ENCODE results near the gene GRIA1. TPM values are rescaled to one million over a fixed set of nuclear protein-coding genes. Genes with fewer than 3 reads are reported as not detected.

The GRIA1 gene
- total RNA-seq, 3 donors from 2014 or later (not counting 1 experiment from before 2014, with no cell fraction given): not detected

DNA sequence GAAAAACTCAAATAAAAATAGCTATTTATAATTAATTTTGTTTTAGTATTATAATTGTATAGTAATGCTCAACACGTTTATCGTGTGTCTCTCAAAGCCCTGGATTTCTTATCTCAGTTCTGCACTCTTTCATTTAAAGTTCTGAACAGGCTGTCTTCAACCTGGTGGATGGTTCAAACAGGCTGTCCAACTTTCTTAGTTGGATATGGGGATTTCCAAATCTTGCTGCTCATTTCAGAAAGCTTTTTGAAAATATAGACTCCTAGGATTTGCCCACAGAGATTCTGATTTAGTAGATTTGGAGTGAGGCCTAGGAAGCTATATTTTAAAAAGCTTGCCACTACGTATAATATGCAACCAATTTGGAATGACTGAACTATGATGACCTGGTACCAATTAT lies 120.3 kb downstream of the GRIA1 start:
- TF ChIP-seq, protein P1, sequence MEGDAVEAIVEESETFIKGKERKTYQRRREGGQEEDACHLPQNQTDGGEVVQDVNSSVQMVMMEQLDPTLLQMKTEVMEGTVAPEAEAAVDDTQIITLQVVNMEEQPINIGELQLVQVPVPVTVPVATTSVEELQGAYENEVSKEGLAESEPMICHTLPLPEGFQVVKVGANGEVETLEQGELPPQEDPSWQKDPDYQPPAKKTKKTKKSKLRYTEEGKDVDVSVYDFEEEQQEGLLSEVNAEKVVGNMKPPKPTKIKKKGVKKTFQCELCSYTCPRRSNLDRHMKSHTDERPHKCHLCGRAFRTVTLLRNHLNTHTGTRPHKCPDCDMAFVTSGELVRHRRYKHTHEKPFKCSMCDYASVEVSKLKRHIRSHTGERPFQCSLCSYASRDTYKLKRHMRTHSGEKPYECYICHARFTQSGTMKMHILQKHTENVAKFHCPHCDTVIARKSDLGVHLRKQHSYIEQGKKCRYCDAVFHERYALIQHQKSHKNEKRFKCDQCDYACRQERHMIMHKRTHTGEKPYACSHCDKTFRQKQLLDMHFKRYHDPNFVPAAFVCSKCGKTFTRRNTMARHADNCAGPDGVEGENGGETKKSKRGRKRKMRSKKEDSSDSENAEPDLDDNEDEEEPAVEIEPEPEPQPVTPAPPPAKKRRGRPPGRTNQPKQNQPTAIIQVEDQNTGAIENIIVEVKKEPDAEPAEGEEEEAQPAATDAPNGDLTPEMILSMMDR (IDR thresholded peaks at IDR 0.05): no peak
- no peaks in the 10 kb centered on the region for H3K27me3 ChIP-seq (ENCODE audit: control insufficient read depth, insufficient read depth, low read length)
- intact Hi-C loops (cut with micrococcal nuclease): no loop called here
- peaks cover 0 to 3% of the 10 kb centered on the region in 2 donors for H3K27me3 Mint-ChIP-seq (ENCODE audit: low read depth in 2 of 2)
- no peak for DNase-seq
- no peak overlapping the region for H3K27ac ChIP-seq (ENCODE audit: low read length)
- no peaks in the 10 kb centered on the region for H3K36me3 ChIP-seq (ENCODE audit: control insufficient read depth, insufficient read depth, low read length)
- no peaks in the 10 kb centered on the region for H3K4me1 ChIP-seq (ENCODE audit: control insufficient read depth, insufficient read depth, low read length)
- WGBS (ENCODE audit: insufficient coverage): 92% methylated on average over 2 of the region's 3 CpGs
- no peaks in the 10 kb centered on the region for H3K4me1 Mint-ChIP-seq
- H3K27ac Mint-ChIP-seq: no peak overlapping the region
- no peaks in the 10 kb centered on the region for H3K9me3 ChIP-seq (ENCODE audit: control insufficient read depth, insufficient read depth, low read length)
- H3K4me3 ChIP-seq (ENCODE audit: low read length): no peak overlapping the region
- H3K4me3 Mint-ChIP-seq: no peak overlapping the region
- no peak for ATAC-seq
- no peaks in the 10 kb centered on the region for H3K36me3 Mint-ChIP-seq
- peaks cover 0 to 3% of the 10 kb centered on the region in 2 donors for H3K9me3 Mint-ChIP-seq

DNA sequence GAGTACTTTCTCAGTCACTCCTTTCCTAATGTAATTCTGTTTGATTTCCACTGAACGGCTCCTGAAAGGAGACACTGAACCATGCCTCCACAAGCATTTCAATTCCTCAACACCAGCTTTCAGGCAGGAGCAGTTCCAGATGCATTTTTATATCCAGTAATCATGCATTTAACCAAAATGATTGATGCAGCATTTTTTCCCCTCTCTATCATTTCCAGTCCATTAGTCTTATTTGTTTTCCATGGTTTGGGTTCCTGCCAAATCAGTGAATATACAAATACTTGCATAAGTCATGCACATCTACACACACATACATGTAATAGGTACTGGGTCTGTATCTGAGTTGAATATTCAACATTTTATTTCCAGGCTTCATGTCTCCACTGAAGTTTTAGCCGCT lies 122.7 kb downstream of the GRIA1 start:
- no peaks in the 10 kb centered on the region for H3K4me1 ChIP-seq (ENCODE audit: control insufficient read depth, insufficient read depth, low read length)
- H3K27ac Mint-ChIP-seq: no peak overlapping the region
- intact Hi-C loops (cut with micrococcal nuclease): no loop called here
- TF ChIP-seq, protein P1 (IDR thresholded peaks at IDR 0.05): no peak
- no peaks in the 10 kb centered on the region for H3K36me3 ChIP-seq (ENCODE audit: control insufficient read depth, insufficient read depth, low read length)
- peaks cover 0 to 3% of the 10 kb centered on the region in 2 donors for H3K9me3 Mint-ChIP-seq
- no peak overlapping the region for H3K4me3 ChIP-seq (ENCODE audit: low read length)
- no peaks in the 10 kb centered on the region for H3K9me3 ChIP-seq (ENCODE audit: control insufficient read depth, insufficient read depth, low read length)
- no peak for ATAC-seq
- 88% methylated on average over 1 of the region's 2 CpGs for WGBS (ENCODE audit: insufficient coverage)
- H3K27me3 ChIP-seq (ENCODE audit: control insufficient read depth, insufficient read depth, low read length): no peaks in the 10 kb centered on the region
- H3K27ac ChIP-seq (ENCODE audit: low read length): no peak overlapping the region
- no peak for DNase-seq
- H3K4me1 Mint-ChIP-seq: no peaks in the 10 kb centered on the region
- no peaks in the 10 kb centered on the region for H3K36me3 Mint-ChIP-seq
- H3K4me3 Mint-ChIP-seq: no peak overlapping the region
- no peaks in the 10 kb centered on the region for H3K27me3 Mint-ChIP-seq (ENCODE audit: low read depth in 2 of 2)

DNA sequence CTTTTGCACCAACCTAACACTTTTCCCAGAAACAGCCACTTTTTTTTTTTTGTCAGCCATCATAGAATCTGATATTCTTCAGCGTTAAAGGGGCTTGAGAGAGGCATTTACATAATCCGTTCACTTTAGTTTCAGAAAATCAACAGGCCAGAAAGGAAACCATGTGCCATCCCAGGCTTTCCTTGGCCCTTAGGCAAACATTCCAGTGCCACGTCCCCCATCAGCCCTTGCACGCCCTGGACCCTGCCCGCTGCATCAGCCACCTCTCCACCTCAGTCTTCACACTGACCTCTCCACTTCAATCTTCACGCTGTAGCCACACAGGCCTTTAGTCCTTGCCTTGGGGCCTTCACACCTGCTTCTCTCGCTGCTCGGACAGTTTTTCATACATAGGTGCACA lies 123.2 kb downstream of the GRIA1 start:
- 90% methylated on average over 8 of the region's 8 CpGs for WGBS (ENCODE audit: insufficient coverage)
- Histone ChIP-seq H3K4me3 (ENCODE audit: low read length) (no peak overlapping the region), H3K4me1 (ENCODE audit: control insufficient read depth, insufficient read depth, low read length) (no peaks in the 10 kb centered on the region), H3K27me3 (ENCODE audit: control insufficient read depth, insufficient read depth, low read length) (no peaks in the 10 kb centered on the region), H3K9me3 (ENCODE audit: control insufficient read depth, insufficient read depth, low read length) (no peaks in the 10 kb centered on the region), H3K27ac (ENCODE audit: low read length) (no peak overlapping the region), H3K36me3 (ENCODE audit: control insufficient read depth, insufficient read depth, low read length) (no peaks in the 10 kb centered on the region)
- Mint-ChIP-seq H3K27ac (no peak overlapping the region), H3K27me3 (ENCODE audit: low read depth in 2 of 2) (no peaks in the 10 kb centered on the region), H3K36me3 (no peaks in the 10 kb centered on the region), H3K4me3 (no peak overlapping the region), H3K4me1 (no peaks in the 10 kb centered on the region), H3K9me3 (peaks cover 0 to 5% of the 10 kb centered on the region in 2 donors)
- DNase-seq (no peak), ATAC-seq (no peak)
- intact Hi-C loops (cut with micrococcal nuclease): no loop called here
- TF ChIP-seq, protein P1 (IDR thresholded peaks at IDR 0.05): no peak

DNA sequence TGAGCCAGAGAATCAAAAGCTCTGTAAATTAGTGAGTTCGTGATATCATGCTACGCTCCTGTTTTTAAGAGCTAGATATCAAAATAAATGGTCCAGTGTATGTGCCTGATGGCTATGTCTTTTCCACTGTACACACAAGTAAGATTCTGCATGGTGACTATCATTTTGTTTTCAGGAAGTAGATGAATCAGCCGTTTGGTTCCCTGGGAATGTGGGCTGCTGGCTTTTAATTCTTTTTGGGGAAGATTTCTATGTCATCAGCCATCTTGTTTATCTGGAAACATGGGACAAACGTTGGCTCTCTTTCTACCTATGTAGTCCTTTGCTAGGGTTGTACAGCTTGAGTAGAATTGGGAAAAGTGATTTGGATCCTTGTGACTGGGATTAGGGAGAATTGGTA lies 126.7 kb downstream of the GRIA1 start:
- 76% methylated on average over 4 of the region's 4 CpGs for WGBS (ENCODE audit: insufficient coverage)
- ATAC-seq (no peak), DNase-seq (no peak)
- no peaks in the 10 kb centered on the region for H3K36me3 Mint-ChIP-seq
- H3K4me1 Mint-ChIP-seq: no peaks in the 10 kb centered on the region
- H3K27ac Mint-ChIP-seq: no peak overlapping the region
- intact Hi-C loops (cut with micrococcal nuclease): no loop called here
- peaks cover 0 to 5% of the 10 kb centered on the region in 2 donors for H3K9me3 Mint-ChIP-seq
- TF ChIP-seq, protein P1 (IDR thresholded peaks at IDR 0.05): no peak
- H3K9me3 ChIP-seq (ENCODE audit: control insufficient read depth, insufficient read depth, low read length): no peaks in the 10 kb centered on the region
- H3K27ac ChIP-seq (ENCODE audit: low read length): no peak overlapping the region
- no peaks in the 10 kb centered on the region for H3K4me1 ChIP-seq (ENCODE audit: control insufficient read depth, insufficient read depth, low read length)
- H3K36me3 ChIP-seq (ENCODE audit: control insufficient read depth, insufficient read depth, low read length): no peaks in the 10 kb centered on the region
- H3K4me3 ChIP-seq (ENCODE audit: low read length): no peak overlapping the region
- no peaks in the 10 kb centered on the region for H3K27me3 Mint-ChIP-seq (ENCODE audit: low read depth in 2 of 2)
- no peaks in the 10 kb centered on the region for H3K27me3 ChIP-seq (ENCODE audit: control insufficient read depth, insufficient read depth, low read length)
- no peak overlapping the region for H3K4me3 Mint-ChIP-seq
